HG03558 (cell line): ENCODE data around the gene EQTN.

Experiments used
- ATAC-seq: cut with Tn5 transposase; IDR thresholded peaks from one replicate; pipeline ENCODE4 v1.9.1; 2021; ENCODE audit warnings: moderate number of reproducible peaks; ENCODE audit not compliant: unreplicated experiment; ENCODE audit errors: extremely low read depth

The EQTN gene

GRCh38 chr9:27297050-27297449, at the start of gene EQTN:
Gene EQTN (minus strand): TSS chr9:27297150. CDS start chr9:27297055, 95 bp downstream.
- no peak for ATAC-seq

GRCh38 chr9:27344776-27345175, 47.8 kb upstream of the EQTN start:
- no peak for ATAC-seq

- ATAC-seq = no peak
Measured at GRCh38 chr9:27341545-27342294, 44.8 kb upstream of the EQTN start.

- no peak for ATAC-seq
Measured at GRCh38 chr9:27340961-27341511, 44.1 kb upstream of the EQTN start.

DNA sequence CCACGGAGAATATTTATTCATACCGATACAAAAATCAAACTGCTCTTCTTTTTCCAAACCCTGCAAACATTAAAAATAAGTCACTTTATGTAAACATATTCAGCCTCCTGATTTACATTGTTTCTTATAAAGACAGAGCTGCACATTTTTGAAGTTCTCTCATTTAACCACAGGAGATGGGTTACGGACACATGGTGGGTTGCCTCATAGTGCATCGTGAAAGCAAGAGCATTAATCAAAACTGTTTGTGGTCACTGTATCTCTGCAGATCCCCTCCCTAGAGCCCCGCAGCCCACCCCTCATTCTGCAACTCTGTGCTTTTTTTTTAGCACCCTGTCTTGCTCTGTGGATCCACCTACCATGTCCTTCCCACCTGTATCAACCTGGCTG, 43.3 kb upstream of the EQTN start:
- ATAC-seq = no peak

DNA sequence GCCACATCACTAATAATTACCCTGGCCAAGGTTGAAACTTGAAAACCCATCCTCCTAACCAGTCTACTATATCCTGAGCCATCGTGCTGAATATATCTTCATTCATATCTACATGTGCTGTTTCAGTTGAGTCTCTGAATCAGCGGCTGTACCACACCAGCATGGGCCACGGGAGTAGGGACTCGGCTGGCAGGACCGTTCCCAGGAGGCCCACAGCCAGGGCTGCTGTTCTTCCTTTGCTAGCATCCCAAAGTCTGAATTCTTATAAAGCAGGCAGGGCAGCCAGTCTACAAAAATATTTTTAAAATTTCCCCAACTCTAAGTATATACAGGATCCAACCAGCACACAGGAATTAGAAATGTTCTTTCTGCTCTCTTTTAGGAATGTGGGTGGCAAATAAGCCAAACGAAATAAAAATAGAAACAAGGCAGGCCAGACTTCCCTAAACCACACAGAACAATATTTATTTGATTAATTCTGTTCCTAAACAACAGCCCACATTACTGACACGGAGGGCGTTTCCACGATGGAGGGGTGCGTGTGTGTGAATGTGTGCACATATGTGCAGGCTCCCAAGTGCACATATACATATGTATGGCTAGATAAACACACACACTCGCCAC, 42.8 kb upstream of the EQTN start:
- no peak for ATAC-seq

- no peak for ATAC-seq
Measured at GRCh38 chr9:27338527-27338903, 41.6 kb upstream of the EQTN start.

DNA sequence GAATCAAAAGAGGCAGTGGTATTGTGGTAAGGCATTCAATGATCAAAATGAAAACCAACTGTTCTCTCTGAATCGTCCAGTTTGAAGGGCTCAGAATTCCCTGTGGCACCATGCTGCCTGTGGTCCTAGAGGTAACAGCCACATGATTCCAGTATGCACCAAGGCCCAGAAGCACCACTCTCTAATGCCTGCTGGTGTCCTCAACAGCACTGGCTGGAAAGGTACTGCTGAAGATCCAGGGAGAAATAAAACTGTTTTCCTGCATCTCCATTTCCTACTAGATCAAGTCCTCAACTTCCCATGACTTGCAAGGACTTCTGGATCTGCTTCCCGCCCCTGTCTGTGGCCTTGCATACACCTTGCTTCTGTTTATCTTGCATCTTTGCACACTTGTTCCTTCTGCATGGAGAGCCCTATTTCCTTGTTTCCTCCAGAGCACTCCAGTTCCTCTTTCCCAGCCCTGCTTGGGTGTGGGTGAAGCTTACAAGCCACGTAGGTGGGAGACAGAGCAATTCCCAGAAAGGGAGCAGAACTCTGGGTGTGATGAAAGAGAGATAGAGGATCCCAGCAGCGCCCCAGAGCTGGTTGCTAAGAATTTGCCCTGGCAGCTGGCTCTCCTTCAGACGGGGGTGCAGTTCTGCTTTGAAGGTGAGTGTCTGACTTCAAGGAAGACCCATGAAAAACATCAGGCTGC, 41.0 kb upstream of the EQTN start:
- no peak for ATAC-seq

- ATAC-seq = no peak
Measured at GRCh38 chr9:27337236-27337635, 40.3 kb upstream of the EQTN start.

DNA sequence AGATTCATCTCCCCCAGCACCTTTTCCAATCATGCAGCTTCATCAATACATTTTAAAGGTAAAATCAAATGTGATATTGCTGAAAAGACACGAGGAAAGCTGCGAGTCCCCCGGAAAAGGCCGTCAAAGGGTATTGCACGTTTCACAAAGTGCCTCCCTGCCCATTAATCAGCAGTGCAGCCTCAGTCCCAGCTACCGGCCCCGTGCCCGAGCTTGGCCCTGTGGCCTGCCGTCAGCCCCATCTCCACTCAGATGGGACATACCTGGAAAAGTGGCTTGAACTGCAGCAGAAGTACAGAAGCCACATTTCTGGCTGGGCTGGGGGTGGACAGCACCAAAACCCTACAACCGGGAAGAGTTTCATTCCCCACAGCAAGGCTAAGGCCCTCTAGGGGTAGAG, 39.9 kb upstream of the EQTN start:
- no peak for ATAC-seq

GRCh38 chr9:27336126-27336525, 39.2 kb upstream of the EQTN start:
- no peak for ATAC-seq

GRCh38 chr9:27335075-27335474, 38.1 kb upstream of the EQTN start:
- no peak for ATAC-seq

DNA sequence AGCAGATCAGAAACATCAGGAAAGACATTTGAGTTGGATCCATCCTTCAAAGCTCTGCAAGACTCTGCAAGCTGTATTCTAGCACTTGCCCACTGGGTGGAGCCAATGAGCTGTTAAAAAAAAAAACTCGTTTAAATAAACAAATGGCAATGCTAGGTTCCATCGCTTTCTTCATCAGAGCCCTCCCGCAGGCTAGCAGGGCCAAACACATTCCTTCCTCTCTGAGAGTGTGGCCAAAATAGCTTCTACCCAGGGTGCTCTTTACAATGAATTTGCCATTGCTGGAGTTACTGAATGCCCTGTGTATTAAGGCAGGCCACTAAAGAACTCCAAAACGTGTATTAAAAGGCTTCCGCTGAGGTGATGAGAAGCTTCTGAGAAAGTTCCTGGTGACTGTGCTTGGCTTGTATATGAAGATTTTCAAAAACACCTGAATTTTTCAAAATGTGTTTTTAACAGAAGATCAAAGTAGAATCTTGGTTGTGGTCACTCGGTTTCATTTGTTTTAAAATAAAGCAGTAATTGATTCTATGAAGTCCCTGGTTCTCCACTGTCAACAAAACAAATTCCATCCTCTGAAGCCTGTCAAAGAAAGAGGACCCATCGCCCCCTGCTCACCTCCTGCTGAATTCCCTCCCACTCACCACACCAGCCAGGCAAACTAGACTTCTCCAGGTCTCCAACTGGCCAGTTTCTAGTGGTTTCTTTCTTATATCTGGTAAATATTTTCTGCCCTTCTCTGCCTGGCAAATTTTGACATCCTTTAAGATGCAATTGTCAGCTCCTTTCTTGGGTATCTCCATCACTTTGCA, 36.5 kb upstream of the EQTN start:
- ATAC-seq = peak; percentile 82

DNA sequence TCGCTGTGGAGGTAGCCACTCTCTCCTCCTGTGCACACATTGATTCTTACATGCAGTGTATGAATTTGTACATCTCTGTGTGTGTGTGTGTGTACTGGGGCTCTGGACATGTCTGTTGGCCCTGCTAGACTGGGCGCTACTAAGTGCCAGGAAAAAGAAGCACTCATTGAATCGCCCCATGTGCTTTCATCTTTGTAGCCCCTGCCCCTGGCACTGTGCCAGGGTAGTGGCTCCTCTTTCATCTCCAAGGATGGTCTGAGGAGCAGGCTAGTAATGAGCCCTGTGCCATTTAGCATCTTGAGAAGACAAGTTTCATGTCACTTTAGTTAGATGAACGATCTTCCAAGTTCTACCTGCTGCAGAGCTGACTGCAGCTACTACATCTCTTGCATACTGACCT, 34.4 kb upstream of the EQTN start:
- no peak for ATAC-seq

- ATAC-seq = no peak
Measured at GRCh38 chr9:27329291-27329690, 32.3 kb upstream of the EQTN start.

DNA sequence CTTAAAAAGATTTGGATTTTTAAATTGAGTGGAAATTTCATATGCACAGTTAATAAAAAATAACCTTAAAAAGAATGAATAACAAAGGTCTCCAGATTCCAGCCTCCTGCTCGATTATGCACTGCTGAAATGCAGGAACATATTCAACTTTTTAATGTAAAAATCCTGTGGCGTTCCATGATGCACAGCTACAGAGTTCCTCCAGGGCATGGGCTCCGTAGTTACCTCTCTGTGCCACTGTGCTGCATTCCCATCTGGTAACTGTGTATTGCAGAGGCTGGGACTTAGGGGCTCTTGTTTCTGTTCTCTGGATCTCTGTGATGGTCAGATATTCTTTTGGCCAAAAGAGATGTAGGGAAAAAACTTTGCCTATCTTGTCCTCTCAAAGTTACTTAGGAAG, 31.5 kb upstream of the EQTN start:
- ATAC-seq = no peak

DNA sequence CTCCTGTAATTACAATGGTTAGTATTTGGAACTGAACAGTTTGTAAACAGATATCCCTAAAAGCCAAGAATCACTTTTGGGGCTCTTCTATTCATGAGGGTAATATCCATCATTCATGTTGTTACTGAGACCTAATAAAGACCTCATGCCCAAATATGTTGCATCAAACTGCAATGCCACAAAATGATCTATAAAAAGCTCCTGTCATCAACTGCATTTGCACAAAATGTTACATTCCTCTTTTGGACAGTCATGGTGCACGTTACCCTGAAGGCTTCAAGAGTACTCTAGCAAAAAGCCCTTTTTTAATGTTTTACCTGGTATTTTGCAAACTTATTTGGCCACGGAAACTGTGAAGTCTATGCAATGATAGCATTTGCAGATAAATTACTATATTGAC, 14.2 kb upstream of the EQTN start:
- ATAC-seq = no peak

DNA sequence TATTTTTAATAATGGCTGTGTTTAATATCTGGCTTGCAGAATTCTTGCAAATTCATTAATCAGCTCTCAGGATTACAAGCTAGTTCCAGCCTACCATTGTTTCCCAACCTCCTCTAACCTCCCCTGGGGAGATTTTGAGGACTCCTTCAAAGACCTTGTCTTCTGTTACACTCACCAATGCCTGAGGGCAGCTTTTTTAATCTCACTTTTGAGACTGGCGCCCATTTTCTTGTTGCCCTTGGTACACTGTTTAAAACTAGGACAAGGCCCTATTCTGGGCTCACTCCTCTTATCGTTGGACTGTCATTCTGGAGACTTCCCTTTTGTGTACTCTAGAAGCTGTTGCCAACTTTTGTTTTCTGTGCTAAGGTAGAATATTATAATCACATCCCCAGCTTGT, 13.6 kb upstream of the EQTN start:
- ATAC-seq = no peak

DNA sequence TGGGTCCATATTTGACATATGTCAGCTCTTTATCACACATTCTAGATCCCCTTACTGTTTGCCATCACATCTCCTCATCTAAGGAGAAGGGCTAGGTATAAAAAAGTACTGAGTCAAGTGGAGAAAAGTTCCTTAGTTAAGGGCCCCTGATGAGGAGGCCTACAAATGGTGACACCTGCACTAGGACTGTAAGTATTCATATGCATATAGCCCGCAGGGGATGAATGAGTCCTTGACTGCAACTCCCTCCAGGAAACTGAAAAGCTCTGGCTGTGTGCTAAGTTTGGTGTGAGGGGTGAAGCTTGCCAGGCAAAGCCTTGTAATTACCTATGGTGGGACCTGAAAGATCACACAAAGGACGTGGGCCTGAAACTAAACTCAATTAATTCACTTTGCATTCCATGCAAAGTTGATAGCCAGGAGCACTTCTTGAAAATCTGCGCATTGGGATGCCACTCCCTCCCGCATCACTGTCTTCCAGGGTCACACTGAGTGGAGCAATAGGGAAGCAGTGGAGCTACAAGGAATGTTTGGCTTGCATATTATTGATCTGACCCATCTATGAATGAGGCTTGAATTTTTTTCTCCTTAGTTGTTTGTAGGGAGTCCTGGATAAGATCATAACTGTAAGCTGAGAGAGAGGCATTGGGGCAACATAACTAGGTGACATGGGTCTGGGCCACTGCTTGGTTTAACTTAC, 11.9 kb upstream of the EQTN start:
- ATAC-seq = no peak

DNA sequence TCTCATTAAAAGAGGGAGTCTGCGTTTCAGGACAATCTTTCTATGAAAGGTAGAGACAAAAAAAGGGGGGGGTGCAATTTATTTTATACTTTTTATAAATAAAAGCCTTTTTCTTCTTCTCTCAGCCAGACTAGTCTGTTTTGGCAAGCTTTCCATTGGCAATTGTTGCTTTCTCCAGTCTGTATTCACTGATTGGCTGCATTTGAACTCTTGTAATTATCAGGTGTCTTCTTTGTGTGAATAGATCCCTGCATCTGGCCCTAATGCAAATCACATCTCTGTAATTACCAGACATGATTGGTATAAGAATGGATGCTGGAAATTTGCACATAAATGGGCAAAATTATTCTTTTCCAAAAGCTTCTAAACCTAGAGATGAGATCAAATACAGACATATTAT, 7.6 kb upstream of the EQTN start:
- no peak for ATAC-seq
